Measurements from ENCODE around the gene TENT5A. TPM values are rescaled to one million over a fixed set of nuclear protein-coding genes. Genes with fewer than 3 reads are reported as not detected.

TENT5A gene
- total and polyA plus RNA-seq, 4 donors = 4.0 to 13.6 (median 11.4) TPM

DNA sequence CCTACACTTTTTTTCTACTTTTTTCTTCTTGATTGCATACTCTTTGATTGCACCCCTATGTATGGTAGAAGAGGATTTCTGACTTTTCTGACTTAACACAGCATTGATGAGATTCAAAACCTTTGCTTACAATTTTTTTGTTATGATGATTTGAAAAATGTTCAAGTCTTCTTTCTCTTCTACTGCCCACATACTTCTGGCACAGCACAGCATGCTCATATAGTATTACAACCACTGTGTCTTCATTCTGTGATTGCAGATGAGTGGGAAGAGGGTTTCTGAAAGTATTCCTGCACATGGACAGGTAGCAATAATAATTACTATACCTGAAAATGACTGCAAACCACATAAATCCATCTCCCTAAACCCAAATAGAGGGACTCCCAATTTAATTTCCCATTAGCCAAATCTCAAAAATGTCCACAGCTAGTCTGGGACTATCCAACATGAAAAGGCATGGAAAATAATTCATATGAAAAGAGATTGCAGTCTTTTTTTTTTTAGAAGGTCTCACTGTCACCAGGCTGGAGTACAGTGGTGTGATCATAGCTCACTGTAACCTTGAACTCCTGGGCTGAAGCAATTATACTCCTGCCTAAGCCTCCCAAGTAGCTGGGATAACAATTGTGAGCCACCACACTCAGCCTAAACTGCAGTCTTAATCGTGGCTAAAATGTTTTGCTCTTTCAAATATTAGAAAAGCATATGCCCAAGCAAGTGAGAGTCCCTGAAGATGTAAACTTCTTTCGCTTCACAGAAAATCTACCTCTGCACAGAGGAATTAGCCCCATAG is 15.9 kb upstream of the TENT5A start:
- no peak overlapping the region for H3K4me3 ChIP-seq (ENCODE audit: low read depth in 1 of 3, low read length in 3 of 3)
- no peak overlapping the region for H3K27ac ChIP-seq (ENCODE audit: low read depth in 1 of 2, low read length in 2 of 2)
- DNase-seq (ENCODE audit: low spot score) = no peak
- H3K4me1 ChIP-seq (ENCODE audit: control insufficient read depth in 4 of 4, insufficient read depth in 4 of 4, low read length in 3 of 4) = peaks cover 8 to 16% (median 15%) of the 10 kb centered on the region in 4 donors
- no peaks in the 10 kb centered on the region for H3K27me3 ChIP-seq (ENCODE audit: control insufficient read depth in 4 of 4, insufficient read depth in 4 of 4, low read length in 3 of 4)
- WGBS = 56% methylated on average over 2 of the region's 2 CpGs
- no peaks in the 10 kb centered on the region for H3K9me3 ChIP-seq (ENCODE audit: control insufficient read depth in 4 of 4, low read length in 3 of 4)
- TF ChIP-seq GABPA (IDR thresholded peaks at IDR 0.05 in 1 of 2, conservative IDR thresholded peaks at IDR 0.05 in 1 of 2) = no peak
- TF ChIP-seq NR2F2 (IDR thresholded peaks at IDR 0.05) = no peak
- no peak for TF ChIP-seq TAF1 (conservative IDR thresholded peaks at IDR 0.05)
- TF ChIP-seq RXRA (IDR thresholded peaks at IDR 0.05) = no peak
- TF ChIP-seq, protein P1, sequence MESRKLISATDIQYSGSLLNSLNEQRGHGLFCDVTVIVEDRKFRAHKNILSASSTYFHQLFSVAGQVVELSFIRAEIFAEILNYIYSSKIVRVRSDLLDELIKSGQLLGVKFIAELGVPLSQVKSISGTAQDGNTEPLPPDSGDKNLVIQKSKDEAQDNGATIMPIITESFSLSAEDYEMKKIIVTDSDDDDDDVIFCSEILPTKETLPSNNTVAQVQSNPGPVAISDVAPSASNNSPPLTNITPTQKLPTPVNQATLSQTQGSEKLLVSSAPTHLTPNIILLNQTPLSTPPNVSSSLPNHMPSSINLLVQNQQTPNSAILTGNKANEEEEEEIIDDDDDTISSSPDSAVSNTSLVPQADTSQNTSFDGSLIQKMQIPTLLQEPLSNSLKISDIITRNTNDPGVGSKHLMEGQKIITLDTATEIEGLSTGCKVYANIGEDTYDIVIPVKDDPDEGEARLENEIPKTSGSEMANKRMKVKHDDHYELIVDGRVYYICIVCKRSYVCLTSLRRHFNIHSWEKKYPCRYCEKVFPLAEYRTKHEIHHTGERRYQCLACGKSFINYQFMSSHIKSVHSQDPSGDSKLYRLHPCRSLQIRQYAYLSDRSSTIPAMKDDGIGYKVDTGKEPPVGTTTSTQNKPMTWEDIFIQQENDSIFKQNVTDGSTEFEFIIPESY (IDR thresholded peaks at IDR 0.05) = no peak
- TF ChIP-seq RAD21 (IDR thresholded peaks at IDR 0.05) = no peak
- no peak for TF ChIP-seq YY1 (IDR thresholded peaks at IDR 0.05)
- TF ChIP-seq, protein P2, sequence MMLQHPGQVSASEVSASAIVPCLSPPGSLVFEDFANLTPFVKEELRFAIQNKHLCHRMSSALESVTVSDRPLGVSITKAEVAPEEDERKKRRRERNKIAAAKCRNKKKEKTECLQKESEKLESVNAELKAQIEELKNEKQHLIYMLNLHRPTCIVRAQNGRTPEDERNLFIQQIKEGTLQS (IDR thresholded peaks at IDR 0.05) = no peak
- no peak for TF ChIP-seq FOXA2 (IDR thresholded peaks at IDR 0.05)
- TF ChIP-seq, protein P3, sequence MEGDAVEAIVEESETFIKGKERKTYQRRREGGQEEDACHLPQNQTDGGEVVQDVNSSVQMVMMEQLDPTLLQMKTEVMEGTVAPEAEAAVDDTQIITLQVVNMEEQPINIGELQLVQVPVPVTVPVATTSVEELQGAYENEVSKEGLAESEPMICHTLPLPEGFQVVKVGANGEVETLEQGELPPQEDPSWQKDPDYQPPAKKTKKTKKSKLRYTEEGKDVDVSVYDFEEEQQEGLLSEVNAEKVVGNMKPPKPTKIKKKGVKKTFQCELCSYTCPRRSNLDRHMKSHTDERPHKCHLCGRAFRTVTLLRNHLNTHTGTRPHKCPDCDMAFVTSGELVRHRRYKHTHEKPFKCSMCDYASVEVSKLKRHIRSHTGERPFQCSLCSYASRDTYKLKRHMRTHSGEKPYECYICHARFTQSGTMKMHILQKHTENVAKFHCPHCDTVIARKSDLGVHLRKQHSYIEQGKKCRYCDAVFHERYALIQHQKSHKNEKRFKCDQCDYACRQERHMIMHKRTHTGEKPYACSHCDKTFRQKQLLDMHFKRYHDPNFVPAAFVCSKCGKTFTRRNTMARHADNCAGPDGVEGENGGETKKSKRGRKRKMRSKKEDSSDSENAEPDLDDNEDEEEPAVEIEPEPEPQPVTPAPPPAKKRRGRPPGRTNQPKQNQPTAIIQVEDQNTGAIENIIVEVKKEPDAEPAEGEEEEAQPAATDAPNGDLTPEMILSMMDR (IDR thresholded peaks at IDR 0.05; ENCODE audit: low read depth, low read length, missing input control) = no peak
- TF ChIP-seq SP1 (IDR thresholded peaks at IDR 0.05) = no peak
- TF ChIP-seq HNF4A (conservative IDR thresholded peaks at IDR 0.05) = no peak
- no peak for TF ChIP-seq HNF4G (IDR thresholded peaks at IDR 0.05)
- TF ChIP-seq, protein P4, sequence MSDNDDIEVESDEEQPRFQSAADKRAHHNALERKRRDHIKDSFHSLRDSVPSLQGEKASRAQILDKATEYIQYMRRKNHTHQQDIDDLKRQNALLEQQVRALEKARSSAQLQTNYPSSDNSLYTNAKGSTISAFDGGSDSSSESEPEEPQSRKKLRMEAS (IDR thresholded peaks at IDR 0.05) = no peak
- TF ChIP-seq, protein P5, sequence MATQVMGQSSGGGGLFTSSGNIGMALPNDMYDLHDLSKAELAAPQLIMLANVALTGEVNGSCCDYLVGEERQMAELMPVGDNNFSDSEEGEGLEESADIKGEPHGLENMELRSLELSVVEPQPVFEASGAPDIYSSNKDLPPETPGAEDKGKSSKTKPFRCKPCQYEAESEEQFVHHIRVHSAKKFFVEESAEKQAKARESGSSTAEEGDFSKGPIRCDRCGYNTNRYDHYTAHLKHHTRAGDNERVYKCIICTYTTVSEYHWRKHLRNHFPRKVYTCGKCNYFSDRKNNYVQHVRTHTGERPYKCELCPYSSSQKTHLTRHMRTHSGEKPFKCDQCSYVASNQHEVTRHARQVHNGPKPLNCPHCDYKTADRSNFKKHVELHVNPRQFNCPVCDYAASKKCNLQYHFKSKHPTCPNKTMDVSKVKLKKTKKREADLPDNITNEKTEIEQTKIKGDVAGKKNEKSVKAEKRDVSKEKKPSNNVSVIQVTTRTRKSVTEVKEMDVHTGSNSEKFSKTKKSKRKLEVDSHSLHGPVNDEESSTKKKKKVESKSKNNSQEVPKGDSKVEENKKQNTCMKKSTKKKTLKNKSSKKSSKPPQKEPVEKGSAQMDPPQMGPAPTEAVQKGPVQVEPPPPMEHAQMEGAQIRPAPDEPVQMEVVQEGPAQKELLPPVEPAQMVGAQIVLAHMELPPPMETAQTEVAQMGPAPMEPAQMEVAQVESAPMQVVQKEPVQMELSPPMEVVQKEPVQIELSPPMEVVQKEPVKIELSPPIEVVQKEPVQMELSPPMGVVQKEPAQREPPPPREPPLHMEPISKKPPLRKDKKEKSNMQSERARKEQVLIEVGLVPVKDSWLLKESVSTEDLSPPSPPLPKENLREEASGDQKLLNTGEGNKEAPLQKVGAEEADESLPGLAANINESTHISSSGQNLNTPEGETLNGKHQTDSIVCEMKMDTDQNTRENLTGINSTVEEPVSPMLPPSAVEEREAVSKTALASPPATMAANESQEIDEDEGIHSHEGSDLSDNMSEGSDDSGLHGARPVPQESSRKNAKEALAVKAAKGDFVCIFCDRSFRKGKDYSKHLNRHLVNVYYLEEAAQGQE (IDR thresholded peaks at IDR 0.05) = no peak
- no peak for TF ChIP-seq FOXA1 (IDR thresholded peaks at IDR 0.05)
- TF ChIP-seq EGR1 (IDR thresholded peaks at IDR 0.05; ENCODE audit: low read depth in 2 of 2) = no peak
- TF ChIP-seq JUND (IDR thresholded peaks at IDR 0.05) = no peak
- H3K36me3 ChIP-seq (ENCODE audit: control insufficient read depth in 4 of 4, insufficient read depth in 3 of 4, low read depth in 1 of 4, low read length in 3 of 4) = no peaks in the 10 kb centered on the region
- no peak overlapping the region for H3K9ac ChIP-seq (ENCODE audit: low read depth in 1 of 2, low read length in 2 of 2)

All from liver (tissue), 9 donors.